H9 (cell line): Measurements from ENCODE around the gene CNTN3. TPM values are rescaled to one million over a fixed set of nuclear protein-coding genes. Genes with fewer than 3 reads are reported as not detected.

ENCODE experiments used
- DNase-seq: peaks from one replicate; pipeline ENCODE4 v3.0.0-alpha.2; 2017
- H2AFZ ChIP-seq: one replicate; pipeline ENCODE4 v1.6.1; 2013; ENCODE audit warnings: mild to moderate bottlenecking, low read length, control low read depth, moderate library complexity
- H2AK5ac ChIP-seq: 2 replicates; pipeline ENCODE4 v1.6.1; 2013; ENCODE audit warnings: low read length, control low read depth, mixed read lengths; ENCODE audit not compliant: insufficient read length
- H2BK120ac ChIP-seq: one replicate; pipeline ENCODE4 v1.6.1; 2013; ENCODE audit warnings: low read depth, mild to moderate bottlenecking, low read length, control low read depth, inconsistent platforms; ENCODE audit not compliant: poor library complexity, severe bottlenecking
- H2BK12ac ChIP-seq: 2 replicates; pipeline ENCODE4 v1.6.1; 2013; ENCODE audit warnings: low read length, control low read depth, mixed read lengths, low read depth; ENCODE audit not compliant: insufficient read length
- H2BK15ac ChIP-seq: 2 replicates; pipeline ENCODE4 v1.6.1; 2013; ENCODE audit warnings: low read depth, low read length, control low read depth
- H2BK20ac ChIP-seq: one replicate; pipeline ENCODE4 v1.6.1; 2013; ENCODE audit warnings: low read depth, mild to moderate bottlenecking, low read length, control low read depth, inconsistent platforms; ENCODE audit not compliant: poor library complexity, severe bottlenecking
- H2BK5ac ChIP-seq: 2 replicates; pipeline ENCODE4 v1.6.1; 2013; ENCODE audit warnings: low read length, control low read depth, mixed read lengths; ENCODE audit not compliant: insufficient read length
- H3K14ac ChIP-seq: 2 replicates; pipeline ENCODE4 v1.6.1; 2013; ENCODE audit warnings: low read length, control low read depth; ENCODE audit not compliant: insufficient read depth
- H3K18ac ChIP-seq: 2 replicates; pipeline ENCODE4 v1.6.1; 2013; ENCODE audit warnings: low read depth, mild to moderate bottlenecking, mixed read lengths, low read length, control low read depth; ENCODE audit not compliant: insufficient read length
- H3K23ac ChIP-seq: 2 replicates; pipeline ENCODE4 v1.6.1; 2013; ENCODE audit warnings: low read length, control low read depth, mixed read lengths, low read depth; ENCODE audit not compliant: insufficient read length
- H3K23me2 ChIP-seq: 2 replicates; pipeline ENCODE4 v1.6.1; 2013; ENCODE audit warnings: low read depth, mild to moderate bottlenecking, mixed read lengths, low read length, control low read depth; ENCODE audit not compliant: insufficient read length, poor library complexity, severe bottlenecking
- H3K27ac ChIP-seq: 2 replicates; pipeline ENCODE4 v1.5.1; 2013; ENCODE audit warnings: low read length, control low read depth, mixed read lengths, low read depth; ENCODE audit not compliant: insufficient read length
- H3K27me3 ChIP-seq: 2 replicates; pipeline ENCODE4 v1.6.1; 2013; ENCODE audit warnings: low read length, control low read depth, inconsistent platforms; ENCODE audit not compliant: insufficient read depth
- H3K4ac ChIP-seq: 2 replicates; pipeline ENCODE4 v1.6.1; 2013; ENCODE audit warnings: low read depth, mild to moderate bottlenecking, control low read depth, inconsistent platforms, low read length, moderate library complexity
- H3K4me1 ChIP-seq: 2 replicates; pipeline ENCODE4 v1.6.1; 2013; ENCODE audit warnings: low read length, control low read depth, inconsistent platforms; ENCODE audit not compliant: insufficient read depth
- H3K4me2 ChIP-seq: 2 replicates; pipeline ENCODE4 v1.6.1; 2013; ENCODE audit warnings: low read length, control low read depth, mixed read lengths; ENCODE audit not compliant: insufficient read length, insufficient read depth
- H3K56ac ChIP-seq: 2 replicates; pipeline ENCODE4 v1.6.1; 2013; ENCODE audit warnings: low read depth, mild to moderate bottlenecking, mixed read lengths, low read length, control low read depth; ENCODE audit not compliant: insufficient read length
- H3K79me1 ChIP-seq: 2 replicates; pipeline ENCODE4 v1.6.1; 2013; ENCODE audit warnings: low read depth, mild to moderate bottlenecking, moderate library complexity, low read length, control low read depth, inconsistent platforms; ENCODE audit not compliant: insufficient read depth, poor library complexity, severe bottlenecking
- H3K79me2 ChIP-seq: 2 replicates; pipeline ENCODE4 v1.6.1; 2013; ENCODE audit warnings: low read length, control low read depth, inconsistent platforms; ENCODE audit not compliant: insufficient read depth
- H3K9ac ChIP-seq: 2 replicates; pipeline ENCODE4 v1.6.1; 2013; ENCODE audit warnings: low read length, control low read depth, mixed read lengths; ENCODE audit not compliant: insufficient read length; ENCODE audit errors: extremely low read depth
- H3K9me3 ChIP-seq: one replicate; pipeline ENCODE4 v1.6.1; 2013; ENCODE audit warnings: low read depth, low read length, inconsistent platforms; ENCODE audit not compliant: control insufficient read depth
- H3T11ph ChIP-seq: one replicate; pipeline ENCODE4 v1.6.1; 2013; ENCODE audit warnings: mild to moderate bottlenecking, low read length, control low read depth, inconsistent platforms
- H4K20me1 ChIP-seq: one replicate; pipeline ENCODE4 v1.6.1; 2013; ENCODE audit not compliant: control insufficient read depth, insufficient read length, insufficient read depth
- H4K5ac ChIP-seq: 2 replicates; pipeline ENCODE4 v1.6.1; 2013; ENCODE audit warnings: low read depth, mild to moderate bottlenecking, mixed read lengths, low read length, control low read depth; ENCODE audit not compliant: insufficient read length
- H4K8ac ChIP-seq: replicated peaks from 2 replicates; pipeline ENCODE4 v1.6.1; 2013; ENCODE audit warnings: low read length, control low read depth, mixed read lengths, low read depth; ENCODE audit not compliant: insufficient read length
- H4K91ac ChIP-seq: 2 replicates; pipeline ENCODE4 v1.6.1; 2013; ENCODE audit warnings: low read depth, mild to moderate bottlenecking, moderate library complexity, mixed read lengths, low read length, control low read depth; ENCODE audit not compliant: insufficient read length
- H3K27ac Mint-ChIP-seq, 3 experiments: 2 replicates in 2 of 3; 3 replicates in 1 of 3; pipeline ENCODE4 v1.8.0; 2020 to 2021; ENCODE audit warnings: mixed read lengths in 3 of 3, mild to moderate bottlenecking in 1 of 3, moderate library complexity in 1 of 3
- H3K27me3 Mint-ChIP-seq: 2 replicates; pipeline ENCODE4 v1.8.0; 2021; ENCODE audit warnings: low read depth, mild to moderate bottlenecking, moderate library complexity, mixed read lengths
- H3K36me3 Mint-ChIP-seq, 3 experiments: 2 replicates in 2 of 3; 3 replicates in 1 of 3; pipeline ENCODE4 v1.8.0; 2020 to 2021; ENCODE audit warnings: low read depth in 3 of 3, mixed read lengths in 3 of 3; ENCODE audit not compliant: insufficient read depth in 1 of 3
- H3K4me1 Mint-ChIP-seq, 2 experiments: 2 replicates each; pipeline ENCODE4 v1.8.0; 2020; ENCODE audit warnings: mixed read lengths in 2 of 2
- H3K4me3 Mint-ChIP-seq, 2 experiments: 2 replicates in 1 of 2; 3 replicates in 1 of 2; pipeline ENCODE4 v1.8.0; 2020 to 2021; ENCODE audit warnings: mild to moderate bottlenecking in 2 of 2, mixed read lengths in 2 of 2, moderate library complexity in 1 of 2
- H3K9me3 Mint-ChIP-seq, 2 experiments: 2 replicates in 1 of 2; 3 replicates in 1 of 2; pipeline ENCODE4 v1.8.0; 2020; ENCODE audit warnings: mild to moderate bottlenecking in 2 of 2, mixed read lengths in 2 of 2, moderate library complexity in 1 of 2
- WGBS: extraction: QIAGEN DNeasy Blood & Tissue Kit; methylation state at CpG from one replicate; pipeline ENCODE4 v1.1.7; 2013; ENCODE audit warnings: missing lambda C conversion rate, low lambda C conversion rate, mixed read lengths; ENCODE audit not compliant: insufficient read length; ENCODE audit errors: extremely low coverage; 5-methylcytosine and 5-hydroxymethylcytosine counted together
- total RNA-seq: library from RNA; stranded (reverse); gene quantifications from 2 replicates; pipeline ENCODE4 v1.2.1, GENCODE V29; 2021
- TF ChIP-seq, protein P1 (sequence below): fragments of 200-600 bp; sonication (generic); conservative IDR thresholded peaks from 3 replicates; pipeline ENCODE4 v1.8.0; 2021; ENCODE audit warnings: antibody characterized with exemption, mild to moderate bottlenecking

Gene CNTN3
- total RNA-seq, 1 experiment from 2014 or later, result not detected

DNA sequence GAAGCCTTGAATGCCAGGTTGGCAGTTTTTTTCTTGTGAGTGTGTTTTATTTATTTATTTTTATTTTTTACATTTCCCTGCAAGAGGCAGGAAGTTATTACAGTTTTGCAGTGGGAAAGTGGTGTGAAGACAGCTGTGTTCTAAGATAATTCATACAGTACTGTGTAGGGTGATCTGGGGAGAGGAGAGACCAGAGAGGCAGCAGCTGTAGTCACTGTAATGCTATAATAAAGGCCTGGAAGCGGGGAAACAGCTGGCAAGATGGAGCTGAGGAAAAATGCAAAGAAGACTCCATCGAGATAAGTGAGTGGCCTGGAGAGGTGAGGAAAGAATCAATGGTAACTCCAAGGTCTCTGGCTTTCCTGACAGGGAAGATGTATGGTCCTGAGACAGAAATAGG is 23.1 kb downstream of the CNTN3 start:
- H2AK5ac ChIP-seq, result no peak overlapping the region
- Mint-ChIP-seq H3K27me3 (no peaks in the 10 kb centered on the region; the same call in 1 of the 2 replicates), H3K9me3 (0 out of 5 replicates have a peak, but pooled peaks cover 0 to 2% of the 10 kb centered on the region in 2 experiments), H3K27ac (no peak overlapping the region; a peak in 1 of 7 replicates), H3K36me3 (no peaks in the 10 kb centered on the region; a peak in 1 of 7 replicates), H3K4me1 (no peaks in the 10 kb centered on the region), H3K4me3 (no peak overlapping the region)
- no peak overlapping the region for H3K27ac ChIP-seq
- H3K9ac ChIP-seq, result no peak overlapping the region
- no peak overlapping the region for H2BK15ac ChIP-seq
- H4K8ac ChIP-seq, result no peak overlapping the region
- TF ChIP-seq, protein P1, sequence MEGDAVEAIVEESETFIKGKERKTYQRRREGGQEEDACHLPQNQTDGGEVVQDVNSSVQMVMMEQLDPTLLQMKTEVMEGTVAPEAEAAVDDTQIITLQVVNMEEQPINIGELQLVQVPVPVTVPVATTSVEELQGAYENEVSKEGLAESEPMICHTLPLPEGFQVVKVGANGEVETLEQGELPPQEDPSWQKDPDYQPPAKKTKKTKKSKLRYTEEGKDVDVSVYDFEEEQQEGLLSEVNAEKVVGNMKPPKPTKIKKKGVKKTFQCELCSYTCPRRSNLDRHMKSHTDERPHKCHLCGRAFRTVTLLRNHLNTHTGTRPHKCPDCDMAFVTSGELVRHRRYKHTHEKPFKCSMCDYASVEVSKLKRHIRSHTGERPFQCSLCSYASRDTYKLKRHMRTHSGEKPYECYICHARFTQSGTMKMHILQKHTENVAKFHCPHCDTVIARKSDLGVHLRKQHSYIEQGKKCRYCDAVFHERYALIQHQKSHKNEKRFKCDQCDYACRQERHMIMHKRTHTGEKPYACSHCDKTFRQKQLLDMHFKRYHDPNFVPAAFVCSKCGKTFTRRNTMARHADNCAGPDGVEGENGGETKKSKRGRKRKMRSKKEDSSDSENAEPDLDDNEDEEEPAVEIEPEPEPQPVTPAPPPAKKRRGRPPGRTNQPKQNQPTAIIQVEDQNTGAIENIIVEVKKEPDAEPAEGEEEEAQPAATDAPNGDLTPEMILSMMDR, result no peak
- H2AFZ ChIP-seq, result no peak overlapping the region
- no peak overlapping the region for H2BK120ac ChIP-seq
- H3K27me3 ChIP-seq, result no peaks in the 10 kb centered on the region
- H4K20me1 ChIP-seq, result no peaks in the 10 kb centered on the region
- H3T11ph ChIP-seq, result no peak overlapping the region
- no peaks in the 10 kb centered on the region for H3K9me3 ChIP-seq
- H3K4ac ChIP-seq, result no peak overlapping the region
- H2BK12ac ChIP-seq, result no peak overlapping the region
- no peaks in the 10 kb centered on the region for H3K79me2 ChIP-seq
- H3K14ac ChIP-seq, result no peak overlapping the region
- H3K79me1 ChIP-seq, result no peaks in the 10 kb centered on the region
- H4K5ac ChIP-seq, result no peak overlapping the region
- H4K91ac ChIP-seq, result no peak overlapping the region
- DNase-seq, result no peak
- no peak overlapping the region for H2BK5ac ChIP-seq
- no CpG with 5 or more reads among the region's 2 CpGs for WGBS
- no peak overlapping the region for H3K18ac ChIP-seq
- no peak overlapping the region for H3K4me2 ChIP-seq
- H2BK20ac ChIP-seq, result no peak overlapping the region
- H3K23me2 ChIP-seq, result no peaks in the 10 kb centered on the region
- no peak overlapping the region for H3K23ac ChIP-seq
- no peak overlapping the region for H3K56ac ChIP-seq
- no peaks in the 10 kb centered on the region for H3K4me1 ChIP-seq
